ENCODE results near the gene UBAC2. TPM values are rescaled to one million over a fixed set of nuclear protein-coding genes. Genes with fewer than 3 reads are reported as not detected.
"Not testable (repeated sequence)": the region's sequence is repeated elsewhere in the genome, so short reads cannot be mapped to it uniquely, and the experiment has no call there.

UBAC2 gene
- total RNA-seq, 1 donor: 45.3 TPM

- H3K4me3 ChIP-seq (ENCODE audit: low read depth, low read length): no peak overlapping the region
- DNase-seq (ENCODE audit: low read depth): no peak
- TF ChIP-seq CTCF (IDR thresholded peaks at IDR 0.05; ENCODE audit: insufficient read depth, low read depth, low read length): no peak
Measured at GRCh38 chr13:99226513-99226912, 25.9 kb downstream of the UBAC2 start.

- no peak overlapping the region for H3K4me3 ChIP-seq (ENCODE audit: low read depth, low read length)
- DNase-seq (ENCODE audit: low read depth): no peak
- no peak for TF ChIP-seq CTCF (IDR thresholded peaks at IDR 0.05; ENCODE audit: insufficient read depth, low read depth, low read length)
Measured at GRCh38 chr13:99227331-99227900, 26.8 kb downstream of the UBAC2 start.

GRCh38 chr13:99227909-99228688 lies 27.4 kb downstream of the UBAC2 start:
- H3K4me3 ChIP-seq (ENCODE audit: low read depth, low read length): no peak overlapping the region
- no peak for TF ChIP-seq CTCF (IDR thresholded peaks at IDR 0.05; ENCODE audit: insufficient read depth, low read depth, low read length)
- no peak for DNase-seq (ENCODE audit: low read depth)

- TF ChIP-seq CTCF (IDR thresholded peaks at IDR 0.05; ENCODE audit: insufficient read depth, low read depth, low read length): no peak
- peak overlapping the region; percentile 21 for H3K4me3 ChIP-seq (ENCODE audit: low read depth, low read length)
- peak; percentile 81 for DNase-seq (ENCODE audit: low read depth)
Measured at GRCh38 chr13:99228737-99229691, 28.4 kb downstream of the UBAC2 start.

- H3K4me3 ChIP-seq (ENCODE audit: low read depth, low read length); DNase-seq (ENCODE audit: low read depth): not testable (repeated sequence)
Measured at GRCh38 chr13:99230588-99230987, 29.9 kb downstream of the UBAC2 start.

- no peak for TF ChIP-seq CTCF (IDR thresholded peaks at IDR 0.05; ENCODE audit: insufficient read depth, low read depth, low read length)
- no peak overlapping the region for H3K4me3 ChIP-seq (ENCODE audit: low read depth, low read length)
- no peak for DNase-seq (ENCODE audit: low read depth)
Measured at GRCh38 chr13:99230991-99231390, 30.3 kb downstream of the UBAC2 start.

GRCh38 chr13:99231721-99232120 lies 31.1 kb downstream of the UBAC2 start:
- DNase-seq (ENCODE audit: low read depth): no peak
- no peak for TF ChIP-seq CTCF (IDR thresholded peaks at IDR 0.05; ENCODE audit: insufficient read depth, low read depth, low read length)
- H3K4me3 ChIP-seq (ENCODE audit: low read depth, low read length): no peak overlapping the region

Measured in fibroblast of villous mesenchyme (primary cell).